BJ (cell line): ENCODE data around the gene MMP24. TPM values are rescaled to one million over a fixed set of nuclear protein-coding genes. Genes with fewer than 3 reads are reported as not detected.
"Not testable (repeated sequence)": the region's sequence is repeated elsewhere in the genome, so short reads cannot be mapped to it uniquely, and the experiment has no call there.

Experiments used
- CTCF ChIA-PET: fragments of 350-600 bp; formaldehyde crosslinking; extraction: SDS; loops from one replicate; lab custom pipeline; 2021; ENCODE audit warnings: antibody characterized with exemption, inconsistent platforms; lab: Yijun Ruan, JAX
- POLR2A ChIA-PET: fragments of 300-600 bp; sonication (Branson Sonifier 250); formaldehyde crosslinking; extraction: SDS; loops from one replicate; lab custom pipeline; 2021; ENCODE audit warnings: antibody characterized with exemption; lab: Charles Lee
- DNase-seq: peaks from one replicate; pipeline ENCODE4 v3.0.0-alpha.2; 2011; ENCODE audit warnings: low read depth
- H3K27me3 ChIP-seq: 2 replicates; pipeline ENCODE4 v1.6.0; 2011; ENCODE audit warnings: low read length; ENCODE audit not compliant: control insufficient read depth, insufficient read depth
- H3K36me3 ChIP-seq: 2 replicates; pipeline ENCODE4 v1.5.1; 2011; ENCODE audit warnings: low read length; ENCODE audit not compliant: control insufficient read depth, insufficient read depth
- H3K4me3 ChIP-seq: 2 replicates; pipeline ENCODE4 v1.5.1; 2011; ENCODE audit warnings: low read depth, mild to moderate bottlenecking, control low read depth, low read length
- polyA plus RNA-seq: library from polyadenylated mRNA; depleted of rRNA; stranded (reverse); fragments of >200 nt; gene quantifications from 2 replicates; pipeline ENCODE4 v1.2.3, GENCODE V29; 2011
- TF ChIP-seq, protein P1 (sequence below): IDR thresholded peaks from 2 replicates; pipeline ENCODE4 v1.5.1; 2011; ENCODE audit warnings: low read depth, mild to moderate bottlenecking, control low read depth, inconsistent platforms, low read length, moderate library complexity; ENCODE audit not compliant: insufficient read depth

Gene MMP24
- polyA plus RNA-seq, 1 experiment: 2.3 TPM

DNA sequence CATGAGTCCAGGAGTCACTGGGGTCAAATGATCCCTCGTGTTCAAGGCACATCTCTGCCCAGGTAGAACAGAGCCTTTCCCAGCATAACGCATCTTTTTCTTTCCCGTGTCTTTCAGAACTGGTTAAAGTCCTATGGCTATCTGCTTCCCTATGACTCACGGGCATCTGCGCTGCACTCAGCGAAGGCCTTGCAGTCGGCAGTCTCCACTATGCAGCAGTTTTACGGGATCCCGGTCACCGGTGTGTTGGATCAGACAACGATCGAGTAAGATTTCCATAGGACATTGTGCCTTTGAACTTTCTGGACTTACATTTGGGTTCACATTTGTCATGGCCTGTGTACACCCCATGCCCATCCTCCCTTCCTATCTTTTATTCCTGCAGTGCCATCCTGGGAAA, 20.2 kb downstream of the MMP24 start:
- TF ChIP-seq, protein P1, sequence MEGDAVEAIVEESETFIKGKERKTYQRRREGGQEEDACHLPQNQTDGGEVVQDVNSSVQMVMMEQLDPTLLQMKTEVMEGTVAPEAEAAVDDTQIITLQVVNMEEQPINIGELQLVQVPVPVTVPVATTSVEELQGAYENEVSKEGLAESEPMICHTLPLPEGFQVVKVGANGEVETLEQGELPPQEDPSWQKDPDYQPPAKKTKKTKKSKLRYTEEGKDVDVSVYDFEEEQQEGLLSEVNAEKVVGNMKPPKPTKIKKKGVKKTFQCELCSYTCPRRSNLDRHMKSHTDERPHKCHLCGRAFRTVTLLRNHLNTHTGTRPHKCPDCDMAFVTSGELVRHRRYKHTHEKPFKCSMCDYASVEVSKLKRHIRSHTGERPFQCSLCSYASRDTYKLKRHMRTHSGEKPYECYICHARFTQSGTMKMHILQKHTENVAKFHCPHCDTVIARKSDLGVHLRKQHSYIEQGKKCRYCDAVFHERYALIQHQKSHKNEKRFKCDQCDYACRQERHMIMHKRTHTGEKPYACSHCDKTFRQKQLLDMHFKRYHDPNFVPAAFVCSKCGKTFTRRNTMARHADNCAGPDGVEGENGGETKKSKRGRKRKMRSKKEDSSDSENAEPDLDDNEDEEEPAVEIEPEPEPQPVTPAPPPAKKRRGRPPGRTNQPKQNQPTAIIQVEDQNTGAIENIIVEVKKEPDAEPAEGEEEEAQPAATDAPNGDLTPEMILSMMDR: no peak
- H3K36me3 ChIP-seq: no peaks in the 10 kb centered on the region
- POLR2A ChIA-PET: no interaction called here
- no peak for DNase-seq
- H3K27me3 ChIP-seq: no peaks in the 10 kb centered on the region
- CTCF ChIA-PET: no interaction called here
- H3K4me3 ChIP-seq: no peak overlapping the region

DNA sequence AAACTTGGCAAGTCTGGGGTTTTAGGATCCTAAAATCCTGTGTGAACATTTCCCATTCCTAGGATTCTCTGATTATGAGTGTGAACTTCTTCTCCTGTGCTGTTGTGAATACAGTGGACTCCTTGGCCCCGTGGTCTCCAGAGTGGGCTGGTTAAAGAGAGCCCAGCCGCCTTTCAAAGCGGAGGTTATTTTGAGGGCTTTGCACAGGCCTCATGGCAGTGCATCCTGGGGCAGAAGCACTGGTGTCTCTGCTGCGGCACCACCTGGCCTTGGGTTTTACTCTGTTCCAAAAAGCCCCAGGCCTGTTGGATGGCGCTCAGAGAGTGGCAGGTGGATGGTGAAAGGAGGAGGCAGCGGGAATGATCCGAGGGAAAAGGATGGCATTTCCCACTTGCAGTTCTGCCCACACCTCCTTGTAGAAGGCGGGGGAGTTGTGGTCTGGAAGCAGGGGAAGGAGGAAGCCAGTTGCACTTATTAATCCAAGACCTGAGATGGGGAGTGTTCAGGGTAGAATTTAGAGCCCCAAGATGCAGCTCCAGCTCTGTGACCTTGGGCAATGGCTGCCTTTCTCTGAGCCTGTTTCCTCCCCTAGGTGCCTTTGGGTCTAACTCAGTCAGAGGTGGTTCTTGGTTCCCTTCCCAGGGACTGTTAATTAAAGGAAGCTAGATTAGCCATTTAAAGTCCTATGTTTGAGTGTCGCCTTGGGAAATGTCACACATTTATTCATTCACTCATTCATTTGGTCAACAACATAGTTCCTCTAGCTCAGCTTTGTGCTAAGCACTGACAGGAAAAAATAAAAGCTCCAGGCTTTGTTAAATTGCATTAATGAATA, 22.4 kb downstream of the MMP24 start:
- Histone ChIP-seq H3K36me3 (no peaks in the 10 kb centered on the region), H3K4me3 (no peak overlapping the region), H3K27me3 (no peaks in the 10 kb centered on the region)
- TF ChIP-seq, protein P1: no peak
- CTCF ChIA-PET: interaction anchor here (0.6 to 0.7 kb wide), 3 partner anchors 134 to 1635 kb away, joined by 3 read pairs; partner anchors contain the start of gene GDF5
- no peak for DNase-seq
- POLR2A ChIA-PET: no interaction called here

DNA sequence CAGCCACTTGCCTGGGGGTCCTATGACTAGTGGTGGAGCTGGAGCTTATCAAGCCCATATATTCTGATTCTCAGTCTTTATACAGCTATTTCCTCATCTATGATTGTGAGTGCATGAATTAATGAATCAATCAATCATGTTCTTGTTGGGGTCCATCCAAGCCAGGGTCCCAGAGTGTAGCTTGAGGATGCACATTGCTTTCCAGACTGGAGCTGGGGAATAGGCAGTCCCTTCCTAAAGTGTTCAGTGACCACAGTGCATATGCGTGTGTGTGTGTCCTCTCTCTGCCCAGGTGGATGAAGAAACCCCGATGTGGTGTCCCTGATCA, 25.1 kb downstream of the MMP24 start:
- TF ChIP-seq, protein P1: no peak
- CTCF ChIA-PET: no interaction called here

DNA sequence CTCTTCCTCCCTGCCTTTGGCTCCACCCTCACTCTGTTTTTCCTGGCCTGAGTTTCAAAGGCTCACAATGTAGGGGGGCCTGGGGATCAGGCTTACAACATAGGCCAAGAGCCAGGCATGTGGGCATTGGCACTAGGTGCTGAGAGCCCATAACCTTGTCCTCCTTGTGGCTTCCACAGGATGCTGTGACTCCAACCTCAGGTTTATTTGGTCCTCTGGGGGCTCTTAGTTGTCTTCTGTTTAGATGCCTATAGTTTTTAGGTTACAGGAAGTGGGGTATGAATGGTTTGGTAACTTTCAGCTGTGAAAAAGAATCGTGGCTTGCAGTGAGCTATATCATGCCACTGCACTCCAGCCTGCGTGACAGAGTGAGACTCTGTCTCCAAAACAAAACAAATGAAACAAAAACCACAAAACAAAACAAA, 25.6 kb downstream of the MMP24 start:
- ChIA-PET POLR2A (no interaction called here), CTCF (no interaction called here)
- Histone ChIP-seq H3K36me3 (0 out of 2 replicates have a peak, but pooled peaks cover 1% of the 10 kb centered on the region), H3K4me3 (no peak overlapping the region), H3K27me3 (no peaks in the 10 kb centered on the region)
- TF ChIP-seq, protein P1: no peak
- no peak for DNase-seq

More for the DNA sequence above, 25.1 kb downstream of the MMP24 start:
- H3K27me3 ChIP-seq: no peaks in the 10 kb centered on the region
- POLR2A ChIA-PET: no interaction called here
- no peak for DNase-seq
- H3K4me3 ChIP-seq: no peak overlapping the region
- H3K36me3 ChIP-seq: 0 out of 2 replicates have a peak, but pooled peaks cover 1% of the 10 kb centered on the region

DNA sequence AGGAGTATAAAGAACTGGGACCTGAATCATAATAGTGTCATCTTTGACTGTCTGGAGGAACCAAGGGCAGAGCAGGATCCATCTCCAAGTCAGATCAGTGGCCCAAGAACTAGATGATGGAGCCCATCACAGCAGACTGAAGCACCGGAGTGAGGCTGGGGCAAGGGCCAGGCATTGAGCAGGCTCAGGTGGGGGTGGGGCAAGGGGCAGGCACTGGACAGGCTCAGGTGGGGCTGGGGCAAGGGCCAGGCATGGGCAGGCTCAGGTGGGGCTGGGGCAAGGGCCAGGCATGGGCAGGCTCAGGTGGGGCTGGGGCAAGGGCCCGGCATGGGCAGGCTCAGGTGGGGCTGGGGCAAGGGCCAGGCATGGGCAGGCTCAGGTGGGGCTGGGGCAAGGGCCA, 26.1 kb downstream of the MMP24 start:
- DNase-seq, POLR2A ChIA-PET, H3K36me3 ChIP-seq, CTCF ChIA-PET, H3K27me3 ChIP-seq, H3K4me3 ChIP-seq: not testable (repeated sequence)
